Omental fat pad (tissue), 4 donors: ENCODE data around the gene CYB5B. TPM values are rescaled to one million over a fixed set of nuclear protein-coding genes. Genes with fewer than 3 reads are reported as not detected.

ENCODE experiments used
- ATAC-seq: fragments of 150-250 bp; one replicate; pipeline ENCODE4 v1.9.1; 2016; ENCODE audit warnings: mild to moderate bottlenecking, moderate library complexity; ENCODE audit not compliant: low FRiP score
- DNase-seq: peaks from one replicate; pipeline ENCODE4 v3.0.0-alpha.2; 2019; ENCODE audit warnings: low spot score
- CTCF ChIP-seq, 3 donors: fragments of 450-650 bp; IDR thresholded peaks; one replicate each; pipeline ENCODE4 v1.5.1; 2016 to 2017; ENCODE audit warnings: antibody characterized with exemption in 3 of 3, mild to moderate bottlenecking in 3 of 3, moderate library complexity in 2 of 3
- total RNA-seq, 4 donors: library from RNA; depleted of rRNA; stranded (reverse); fragments of >200 nt; gene quantifications; one replicate each; pipeline ENCODE4 v1.1.0, GENCODE V29; 2016

CYB5B gene
- total RNA-seq, 4 donors from 2014 or later, result 32.0 to 41.8 (median 36.2) TPM

GRCh38 chr16:69465881-69466280 is 41.5 kb downstream of the CYB5B start:
- ATAC-seq (no peak), DNase-seq (no peak)
- no peak for TF ChIP-seq CTCF (IDR thresholded peaks at IDR 0.05)

- DNase-seq (no peak), ATAC-seq (no peak)
- TF ChIP-seq CTCF (IDR thresholded peaks at IDR 0.05), result no peak
These were observed 42.1 kb downstream of the CYB5B start for GRCh38 chr16:69466547-69466946.

- DNase-seq, result no peak
- ATAC-seq, result no peak
These were observed 42.7 kb downstream of the CYB5B start for GRCh38 chr16:69467080-69467479.

GRCh38 chr16:69467531-69468204 is 43.2 kb downstream of the CYB5B start:
- no peak for TF ChIP-seq CTCF (IDR thresholded peaks at IDR 0.05)
- no peak for ATAC-seq

More at GRCh38 chr16:69467080-69467479, 42.7 kb downstream of the CYB5B start:
- no peak for TF ChIP-seq CTCF (IDR thresholded peaks at IDR 0.05)

GRCh38 chr16:69469807-69470561 is 45.6 kb downstream of the CYB5B start:
- no peak for ATAC-seq
- TF ChIP-seq CTCF (IDR thresholded peaks at IDR 0.05), result no peak
- DNase-seq, result no peak

More at GRCh38 chr16:69467531-69468204, 43.2 kb downstream of the CYB5B start:
- DNase-seq, result no peak

- no peak for TF ChIP-seq CTCF (IDR thresholded peaks at IDR 0.05)
- no peak for DNase-seq
These were observed 46.7 kb downstream of the CYB5B start for GRCh38 chr16:69471121-69471520.

More at GRCh38 chr16:69471121-69471520, 46.7 kb downstream of the CYB5B start:
- no peak for ATAC-seq
